HCT116 (cell line): ENCODE data around the gene CCNYL1. TPM values are rescaled to one million over a fixed set of nuclear protein-coding genes. Genes with fewer than 3 reads are reported as not detected.
A peak's percentile ranks its signal among the peaks of the same experiment; 100 is the strongest.

Experiments used
- ATAC-seq: fragments of 200-7000 bp; cut with Tn5 transposase; 2 replicates; pipeline ENCODE4 v1.9.1; 2020; ENCODE audit warnings: mild to moderate bottlenecking, moderate library complexity
- BruUV-seq: library from RNA; stranded (reverse); fragments of 400-500 nt; replicated peaks from 2 replicates; lab custom pipeline; 2021; lab: Mats Ljungman, UMichigan
- CTCF ChIA-PET: fragments of 300-600 bp; sonication (Branson Sonifier 250); formaldehyde crosslinking; loops from one replicate; lab custom pipeline; 2021; ENCODE audit warnings: antibody characterized with exemption; lab: Charles Lee
- POLR2A ChIA-PET: fragments of 300-600, 350-600 bp; sonication (Branson Sonifier 250); formaldehyde crosslinking; loops from one replicate; lab custom pipeline; 2021; ENCODE audit warnings: antibody characterized with exemption; lab: Charles Lee
- RAD21 ChIA-PET, 2 experiments: fragments of 300-600 bp; sonication (Branson Sonifier 250); formaldehyde crosslinking; loops; one replicate each; lab custom pipeline; 2023; ENCODE audit warnings: low total read pairs in 2 of 2; ENCODE audit not compliant: uncharacterized antibody in 2 of 2, unreplicated experiment in 2 of 2, low non-redundant PET in 1 of 2; lab: Charles Lee
- DNase-seq: peaks from one replicate; pipeline ENCODE4 v3.0.0-alpha.2; 2010; ENCODE audit warnings: low read depth, low spot score
- H2AFZ ChIP-seq: fragments of 200-600 bp; shearing (Covaris generic), sonication (generic); 2 replicates; pipeline ENCODE4 v1.6.1; 2017; ENCODE audit warnings: low read depth, mixed run types, mixed read lengths, antibody characterized with exemption, low read length; ENCODE audit not compliant: poor library complexity, severe bottlenecking
- H3K27ac ChIP-seq: 2 replicates; pipeline ENCODE4 v1.5.1; 2012; ENCODE audit warnings: low read depth, low read length
- H3K27me3 ChIP-seq: fragments of 200-600 bp; sonication (generic); 2 replicates; pipeline ENCODE4 v1.6.1; 2016; ENCODE audit warnings: mixed run types, low read length, mixed read lengths; ENCODE audit not compliant: insufficient read depth
- H3K36me3 ChIP-seq, 2 experiments: fragments of 200-500 bp in 1 of 2; fragments of 200-600 bp in 1 of 2; sonication (Bioruptor generic) in 1 of 2; sonication (generic) in 1 of 2; 2 replicates each; pipeline versions ENCODE4 v1.5.1 to v1.6.1; 2014 to 2016; ENCODE audit warnings: low read length in 2 of 2, inconsistent platforms in 1 of 2, mixed read lengths in 1 of 2, mixed run types in 1 of 2; ENCODE audit not compliant: insufficient read depth in 2 of 2, control insufficient read depth in 1 of 2
- H3K4me1 ChIP-seq, 2 experiments: fragments of 200-600 bp in 1 of 2; sonication (generic) in 1 of 2; 2 replicates each; pipeline versions ENCODE4 v1.5.1 to v1.6.1; 2012 to 2017; ENCODE audit warnings: low read length in 2 of 2, inconsistent platforms in 1 of 2, mild to moderate bottlenecking in 1 of 2, mixed read lengths in 1 of 2, mixed run types in 1 of 2, moderate library complexity in 1 of 2; ENCODE audit not compliant: insufficient read depth in 2 of 2, control insufficient read depth in 1 of 2
- H3K4me2 ChIP-seq: fragments of 200-600 bp; sonication (generic); 2 replicates; pipeline ENCODE4 v1.6.1; 2017; ENCODE audit warnings: mixed run types, low read length, mixed read lengths
- H3K4me3 ChIP-seq, 2 experiments: fragments of 200-600 bp in 1 of 2; sonication (generic) in 1 of 2; replicated peaks in 1 of 2; 2 replicates each; pipeline ENCODE4 v1.5.1; 2011 to 2016; ENCODE audit warnings: low read length in 2 of 2, control low read depth in 1 of 2, low read depth in 1 of 2, mild to moderate bottlenecking in 1 of 2, mixed read lengths in 1 of 2, mixed run types in 1 of 2
- H3K79me2 ChIP-seq: fragments of 200-600 bp; sonication (generic); 2 replicates; pipeline ENCODE4 v1.6.1; 2017; ENCODE audit warnings: mild to moderate bottlenecking, mixed run types, low read length, moderate library complexity, mixed read lengths; ENCODE audit not compliant: insufficient read depth
- H3K9ac ChIP-seq: fragments of 200-600 bp; sonication (generic); 2 replicates; pipeline ENCODE4 v1.6.1; 2016; ENCODE audit warnings: low read length, mixed read lengths
- H3K9me2 ChIP-seq: fragments of 200-600 bp; sonication (generic), shearing (Covaris generic); 2 replicates; pipeline ENCODE4 v1.6.1; 2017; ENCODE audit warnings: mixed run types, mild to moderate bottlenecking, moderate library complexity; ENCODE audit not compliant: insufficient read depth
- H3K9me3 ChIP-seq, 2 experiments: fragments of 200-500 bp in 1 of 2; fragments of 200-600 bp in 1 of 2; sonication (Bioruptor generic) in 1 of 2; sonication (generic) in 1 of 2; 2 replicates each; pipeline ENCODE4 v1.6.1; 2014 to 2017; ENCODE audit warnings: low read length in 2 of 2, mixed read lengths in 2 of 2, inconsistent platforms in 1 of 2, low read depth in 1 of 2, mild to moderate bottlenecking in 1 of 2, mixed run types in 1 of 2, moderate library complexity in 1 of 2; ENCODE audit not compliant: control insufficient read depth in 1 of 2, insufficient read depth in 1 of 2
- H4K20me1 ChIP-seq: fragments of 200-600 bp; sonication (generic), shearing (Covaris generic); 2 replicates; pipeline ENCODE4 v1.6.1; 2017; ENCODE audit warnings: mixed run types, mild to moderate bottlenecking, moderate library complexity; ENCODE audit not compliant: insufficient read depth
- CEBPB ChIP-seq: IDR thresholded peaks from 2 replicates; pipeline ENCODE4 v1.6.1; 2012; ENCODE audit warnings: low read depth
- CTCF ChIP-seq, 3 experiments: fragments of 200-600 bp in 1 of 3; sonication (generic) in 1 of 3; IDR thresholded peaks in 2 of 3; conservative IDR thresholded peaks in 1 of 3; 2 replicates each; pipeline ENCODE4 v1.5.1; 2012 to 2017; ENCODE audit warnings: low read depth in 2 of 3, low read length in 2 of 3, antibody characterized with exemption in 1 of 3, borderline replicate concordance in 1 of 3, control low read depth in 1 of 3, mild to moderate bottlenecking in 1 of 3, mixed read lengths in 1 of 3, mixed run types in 1 of 3, moderate library complexity in 1 of 3; ENCODE audit not compliant: insufficient read depth in 1 of 3
- JUND ChIP-seq: IDR thresholded peaks from 2 replicates; pipeline ENCODE4 v1.6.1; 2012
- POLR2AphosphoS5 ChIP-seq: IDR thresholded peaks from 2 replicates; pipeline ENCODE4 v1.6.1; 2011; ENCODE audit warnings: mild to moderate bottlenecking, low read depth, low read length, moderate library complexity
- intact Hi-C: fragments of 100-400 bp; cut with micrococcal nuclease; formaldehyde crosslinking; loops from 2 replicates; pipeline ENCODE4 v1.10.0; 2022
- total RNA-seq: library from RNA; stranded (reverse); gene quantifications from one replicate; pipeline ENCODE4 v1.2.1, GENCODE V29; 2021; ENCODE audit not compliant: unreplicated experiment

The CCNYL1 gene
- total RNA-seq, 1 experiment from 2014 or later = 14.9 TPM

GRCh38 chr2:207768866-207769596 is 57.6 kb downstream of the CCNYL1 start (continued):
- TF ChIP-seq CTCF (IDR thresholded peaks at IDR 0.05 in 2 of 3, conservative IDR thresholded peaks at IDR 0.05 in 1 of 3; ENCODE audit: borderline replicate concordance in 1 of 3, insufficient read depth in 1 of 3, low read depth in 2 of 3, low read length in 2 of 3) = no peak
- no peak for TF ChIP-seq POLR2AphosphoS5

GRCh38 chr2:207770602-207771404 is 59.4 kb downstream of the CCNYL1 start:
- POLR2A ChIA-PET = interaction anchor here (1.4 kb wide), 1 partner anchor 21 kb away, joined by 8 read pairs; no protein-coding TSS in a partner anchor
- intact Hi-C loops = no loop called here

More at GRCh38 chr2:207770602-207771404, 59.4 kb downstream of the CCNYL1 start:
- ATAC-seq = no peak
- CTCF ChIA-PET = interaction anchor here (1.3 to 1.8 kb wide), 3 partner anchors 21 to 270 kb away, joined by 3 to 7 read pairs (median 6); no protein-coding TSS in a partner anchor
- RAD21 ChIA-PET = no interaction called here
- Histone ChIP-seq H2AFZ (no peak overlapping the region), H3K9me2 (no peaks in the 10 kb centered on the region), H3K4me1 (peaks cover 4 to 16% of the 10 kb centered on the region in 2 experiments; a peak in 3 of 4 replicates), H3K79me2 (peaks cover 12% of the 10 kb centered on the region; the same call in 1 of the 2 replicates), H3K27me3 (no peaks in the 10 kb centered on the region), H3K9ac (no peak overlapping the region), H3K4me2 (peak overlapping the region; percentile 97), H4K20me1 (no peaks in the 10 kb centered on the region), H3K27ac (peak overlapping the region; percentile 55; the same call in 1 of the 2 replicates), H3K36me3 (peaks cover 0 to 7% of the 10 kb centered on the region in 2 experiments; a peak in 2 of 4 replicates), H3K4me3 (0 out of 4 replicates have a peak overlapping the region, but pooled peaks of 1 of the 2 experiments have one; percentile 69), H3K9me3 (no peaks in the 10 kb centered on the region)
- no peak for TF ChIP-seq JUND
- 0 out of 2 replicates have a peak, but pooled peaks have one; percentile 11 for TF ChIP-seq CEBPB
- DNase-seq = no peak
- no TSS peak for BruUV-seq
